GM15510 (cell line): ENCODE results near the gene CCBE1.

ENCODE experiments used
- POLR2A ChIP-seq: IDR thresholded peaks from 3 replicates; pipeline ENCODE4 v1.6.1; 2011; ENCODE audit warnings: borderline replicate concordance; ENCODE audit not compliant: insufficient read length; ENCODE audit errors: extremely low read depth

Gene CCBE1

DNA sequence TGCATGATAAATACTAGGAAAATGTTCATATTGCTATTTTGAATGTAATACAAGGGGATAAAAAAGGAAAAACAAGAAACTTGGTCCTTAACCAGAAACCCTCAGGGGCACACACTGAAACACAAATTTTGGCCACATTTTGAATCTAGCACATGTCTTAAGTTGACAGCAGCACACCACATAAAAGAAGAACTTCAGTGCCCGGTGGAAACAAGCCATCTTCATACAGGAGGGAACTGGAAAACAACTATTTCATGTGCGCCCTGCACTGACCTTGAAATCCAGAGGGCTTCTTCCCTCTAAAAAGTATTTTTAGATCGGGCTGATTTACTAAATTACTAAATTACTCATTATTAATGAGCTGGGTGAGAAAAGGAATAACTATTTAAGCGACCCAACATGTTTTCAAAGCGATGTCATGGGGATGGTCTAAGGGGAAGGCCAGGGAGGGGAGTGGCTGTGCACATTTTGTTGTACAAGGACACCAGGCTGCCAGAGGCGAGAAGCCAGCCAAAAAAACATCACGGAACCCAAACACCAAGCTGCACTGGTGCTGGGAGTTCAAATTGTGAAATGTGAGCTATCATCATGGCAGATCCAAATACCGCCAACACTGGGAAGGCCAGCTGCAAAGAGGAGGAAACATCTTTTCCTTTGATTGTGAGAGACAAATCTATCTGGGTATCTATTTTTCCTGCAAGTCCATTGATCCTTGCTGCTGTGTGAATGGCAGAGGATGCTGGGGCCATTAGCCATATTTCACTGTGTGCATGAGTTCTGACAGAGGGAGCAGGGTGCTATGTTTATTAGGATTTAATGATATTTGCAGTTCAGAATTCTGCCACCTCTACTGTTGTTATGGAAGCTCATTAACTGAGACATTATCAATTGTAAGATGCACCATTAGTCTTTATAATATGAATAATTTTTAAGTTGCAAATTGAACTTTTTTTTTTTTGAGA, 187.5 kb downstream of the CCBE1 start:
- no peak for TF ChIP-seq POLR2A

DNA sequence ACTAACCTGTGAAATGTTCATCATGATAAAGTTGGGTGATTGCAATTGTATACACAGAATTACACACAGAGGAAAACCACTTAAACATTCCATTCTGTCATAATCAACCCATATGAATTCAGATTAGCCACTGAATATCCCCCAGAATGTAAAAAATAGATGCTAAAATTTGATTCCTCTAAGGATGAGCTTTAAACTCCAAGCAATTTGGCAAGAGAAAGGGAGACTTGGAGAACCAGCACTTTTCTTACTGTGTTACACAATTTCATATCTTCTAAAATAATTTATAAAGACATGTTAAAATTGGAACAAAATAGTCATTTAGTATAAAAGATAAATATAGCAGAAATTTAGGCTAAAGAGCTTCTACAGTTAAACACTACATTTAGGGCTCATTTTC, 191.9 kb downstream of the CCBE1 start:
- no peak for TF ChIP-seq POLR2A

DNA sequence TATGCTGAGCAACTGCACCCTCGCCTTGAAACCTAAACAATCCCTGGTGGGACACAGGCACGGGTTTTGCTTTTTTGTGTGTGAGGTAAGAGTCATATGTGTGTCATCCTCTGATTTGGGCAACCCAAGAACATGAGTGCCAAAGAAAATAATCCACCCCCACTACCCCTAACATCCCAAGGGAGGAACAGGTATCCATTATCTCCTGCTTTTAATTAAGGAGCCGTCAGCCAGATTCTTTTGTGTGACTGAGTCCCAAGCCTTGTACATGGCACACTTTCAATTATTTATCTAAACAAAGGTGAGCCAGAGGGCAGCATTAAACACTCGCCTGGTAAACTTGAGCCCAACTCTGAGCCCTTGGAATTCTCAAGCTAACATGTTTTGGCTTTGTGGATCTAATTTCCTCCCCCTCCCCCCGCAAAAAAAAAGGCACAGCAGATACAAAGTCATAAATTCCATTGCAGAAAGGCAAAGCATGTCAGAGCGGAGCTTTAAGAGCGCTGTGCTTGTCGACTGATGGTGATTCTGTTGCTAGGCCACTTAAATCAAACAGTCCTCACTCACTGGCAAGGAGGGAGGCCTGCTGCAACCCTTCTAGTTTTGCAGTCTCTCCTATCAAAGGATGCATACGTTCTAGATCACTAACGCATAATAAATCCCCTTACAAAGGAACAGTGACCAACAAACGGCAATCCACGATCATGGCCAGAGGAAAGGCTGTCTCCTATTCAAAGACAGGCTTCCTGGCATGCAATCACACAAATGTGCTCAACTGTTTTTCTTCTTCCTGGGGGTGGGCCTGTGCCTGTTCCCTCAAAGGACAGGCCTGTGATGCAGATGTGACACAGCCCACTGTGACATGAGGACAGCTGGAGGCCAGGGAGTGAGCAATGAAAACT, 194.7 kb downstream of the CCBE1 start:
- no peak for TF ChIP-seq POLR2A

DNA sequence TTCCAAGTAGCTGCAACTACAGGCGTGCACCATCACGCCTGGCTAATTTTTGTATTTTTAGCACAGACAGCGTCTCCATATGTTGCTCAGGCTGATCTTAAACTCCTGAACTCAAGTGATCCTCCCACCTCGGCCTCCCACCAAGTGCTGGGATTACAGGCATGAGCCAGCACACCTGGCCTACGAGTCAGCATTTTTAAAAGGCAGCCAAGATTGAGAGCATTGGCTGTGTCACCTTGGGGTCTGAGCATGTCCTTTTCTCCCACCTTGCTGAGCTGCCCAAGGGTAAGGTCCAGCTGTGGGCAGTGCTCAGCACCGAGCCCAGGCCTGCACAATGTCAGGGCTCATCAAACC, 195.3 kb downstream of the CCBE1 start:
- no peak for TF ChIP-seq POLR2A

DNA sequence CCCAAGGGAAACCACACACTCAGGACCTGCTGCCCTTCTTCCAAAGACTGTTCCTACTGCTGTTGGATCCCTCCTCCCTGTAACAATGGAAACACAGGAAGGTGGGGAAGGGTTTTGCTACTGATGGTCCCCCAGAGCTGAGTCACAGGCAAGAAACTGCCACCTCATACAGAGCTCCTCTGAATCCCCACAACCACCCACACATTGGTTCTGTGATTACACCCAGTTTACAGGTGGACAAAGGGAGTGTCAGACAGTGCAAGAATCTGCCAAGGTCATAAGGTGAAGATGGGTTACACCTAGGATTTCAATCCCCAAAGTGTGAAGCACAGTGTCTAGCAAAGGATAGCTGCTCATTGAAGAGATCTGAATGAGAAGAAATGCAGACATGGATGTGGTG, 196.5 kb downstream of the CCBE1 start:
- no peak for TF ChIP-seq POLR2A

DNA sequence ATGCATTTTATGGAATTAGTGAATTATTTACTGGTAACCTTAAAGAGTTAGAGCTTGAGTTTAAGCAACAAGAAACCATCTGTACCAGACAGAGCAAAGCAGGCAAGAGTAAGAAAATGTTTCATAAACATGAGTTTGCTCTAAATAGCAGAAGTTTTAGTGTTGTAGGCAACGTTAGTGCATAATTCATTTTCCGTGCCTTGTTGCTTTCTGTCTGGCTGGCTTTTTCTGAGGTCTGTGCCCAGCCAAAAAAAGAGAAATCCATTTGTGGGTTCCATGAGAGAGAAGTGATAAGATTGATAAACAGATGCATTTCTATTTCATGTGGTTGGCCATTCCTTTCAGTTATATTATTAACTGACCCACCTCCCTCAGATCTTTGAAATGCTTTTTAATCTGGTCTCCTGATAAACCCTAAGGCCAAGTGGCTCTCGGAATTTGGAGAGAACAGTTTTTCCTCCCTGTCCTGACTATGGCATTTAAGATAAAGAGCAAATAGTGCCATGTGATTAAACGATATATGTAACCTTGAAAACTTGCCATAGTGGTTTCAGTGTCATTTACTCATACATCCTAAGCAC, 198.6 kb downstream of the CCBE1 start:
- TF ChIP-seq POLR2A: no peak

DNA sequence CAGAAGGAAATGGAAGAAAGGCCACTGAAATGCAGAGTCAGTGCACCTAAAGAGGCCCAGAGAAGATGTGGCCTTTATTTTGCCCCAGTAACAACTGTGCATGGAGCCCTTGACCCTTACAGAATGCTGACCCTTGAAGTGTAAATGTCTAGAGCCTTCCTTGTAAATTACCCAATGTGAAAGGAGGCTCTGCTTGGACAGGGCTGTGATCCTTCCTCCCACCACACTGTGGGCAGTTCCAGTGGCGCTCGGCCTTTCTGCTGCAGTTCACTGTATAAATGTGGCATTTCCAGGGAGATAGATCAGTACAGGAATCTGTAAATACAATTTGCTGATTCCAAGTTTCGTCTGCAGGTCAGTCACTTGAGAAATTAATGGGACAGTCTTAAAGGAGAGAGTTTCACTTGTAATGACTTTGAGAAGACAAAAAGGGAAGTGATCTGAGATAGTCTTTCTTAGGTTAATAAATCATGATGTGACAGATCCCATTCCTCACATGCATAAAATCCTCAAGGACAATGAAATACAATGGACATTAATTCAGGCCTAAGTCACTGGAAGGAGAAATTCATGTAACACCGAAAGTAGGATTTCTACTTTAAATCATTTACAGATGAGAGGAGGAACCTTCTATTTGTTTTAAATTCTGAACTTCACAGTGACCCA, 204.3 kb downstream of the CCBE1 start:
- no peak for TF ChIP-seq POLR2A

DNA sequence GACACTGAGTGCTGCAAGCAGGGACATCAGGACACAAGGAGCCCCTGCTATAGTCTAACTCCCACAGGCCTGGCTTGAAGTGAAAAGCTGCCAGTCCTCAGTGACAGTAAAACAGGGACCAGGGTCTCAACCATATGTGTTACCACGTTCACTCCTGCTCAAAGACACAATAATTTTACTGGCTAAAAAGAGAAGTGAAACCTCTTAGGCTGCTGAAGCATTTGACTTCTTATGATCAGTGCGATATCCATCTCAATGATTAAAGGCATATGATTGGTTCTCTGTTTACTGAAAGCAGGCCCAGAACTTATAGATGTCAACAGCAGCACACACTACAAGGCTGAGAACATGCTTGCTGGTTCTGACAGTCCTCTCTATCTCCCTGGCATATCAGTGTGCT, 208.3 kb downstream of the CCBE1 start:
- no peak for TF ChIP-seq POLR2A

DNA sequence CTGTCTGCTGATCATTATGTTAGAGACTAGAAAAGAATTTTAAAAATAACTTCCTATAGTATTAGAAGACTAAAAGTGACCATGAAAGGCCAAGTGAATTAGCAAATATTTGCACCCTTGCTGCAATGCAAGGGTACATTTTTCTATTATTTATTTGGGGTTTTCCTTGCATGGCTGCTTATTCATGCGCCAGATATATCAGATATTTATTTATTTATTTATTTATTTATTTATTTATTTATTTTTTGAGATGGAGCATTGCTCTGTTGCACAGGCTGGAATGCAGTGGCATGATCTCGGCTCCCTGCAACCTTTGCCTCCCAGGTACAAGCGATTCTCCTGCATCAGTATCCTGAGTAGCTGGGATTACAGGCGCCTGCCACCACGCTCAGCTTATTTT, 211.8 kb downstream of the CCBE1 start:
- TF ChIP-seq POLR2A: no peak

DNA sequence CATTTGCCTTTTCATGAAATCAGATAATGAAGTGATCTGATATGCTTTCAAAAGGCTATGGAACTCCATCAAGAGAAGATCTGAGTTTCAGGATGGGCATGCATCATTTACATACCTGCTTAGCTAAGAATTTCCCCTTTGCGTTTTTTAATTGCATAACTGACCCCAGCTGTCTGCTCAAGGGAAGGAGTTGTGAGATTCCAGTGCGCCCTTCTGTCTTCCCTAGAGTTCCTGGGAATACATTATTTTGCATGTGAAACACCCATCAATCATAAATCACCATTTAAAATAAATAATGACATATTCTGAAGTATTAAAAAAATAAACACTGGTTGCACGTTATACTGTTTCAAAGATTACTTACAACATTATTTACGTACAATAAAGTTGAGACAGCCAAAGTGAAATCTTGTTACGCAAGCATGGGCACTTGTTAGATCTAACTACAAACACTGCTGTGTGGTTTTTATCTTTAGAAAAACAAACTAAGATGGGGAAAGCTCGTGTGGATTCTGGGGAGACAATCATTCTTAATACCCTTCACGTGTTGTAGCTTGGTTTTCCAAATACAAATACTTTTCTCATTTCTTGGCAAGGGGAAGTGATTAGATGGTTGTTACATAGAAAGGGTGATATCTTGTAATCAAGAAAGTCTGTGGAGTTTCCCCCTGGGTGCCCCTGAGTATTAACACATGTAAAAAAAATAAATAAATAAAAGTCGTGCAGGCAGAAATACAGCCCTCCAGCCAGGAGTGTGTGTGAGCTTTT, 212.5 kb downstream of the CCBE1 start:
- no peak for TF ChIP-seq POLR2A

DNA sequence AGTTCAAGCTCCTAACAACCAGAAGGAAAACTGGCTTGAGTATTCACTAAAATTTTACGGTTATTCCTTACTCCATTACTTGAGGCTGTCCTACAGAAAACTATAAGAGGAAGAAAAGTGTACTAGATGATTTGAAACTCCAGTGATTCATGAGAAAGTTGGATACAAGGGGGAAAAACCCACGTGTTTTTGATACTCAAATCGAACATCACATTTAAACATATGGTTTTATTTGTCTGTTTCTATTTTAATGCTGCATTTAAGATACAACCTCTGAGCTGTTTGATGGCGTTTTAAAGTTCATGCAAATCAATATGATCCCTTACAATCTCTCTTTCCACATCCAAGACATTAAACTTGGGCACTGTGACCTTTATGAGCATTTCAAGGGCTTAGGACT, 213.1 kb downstream of the CCBE1 start:
- no peak for TF ChIP-seq POLR2A

DNA sequence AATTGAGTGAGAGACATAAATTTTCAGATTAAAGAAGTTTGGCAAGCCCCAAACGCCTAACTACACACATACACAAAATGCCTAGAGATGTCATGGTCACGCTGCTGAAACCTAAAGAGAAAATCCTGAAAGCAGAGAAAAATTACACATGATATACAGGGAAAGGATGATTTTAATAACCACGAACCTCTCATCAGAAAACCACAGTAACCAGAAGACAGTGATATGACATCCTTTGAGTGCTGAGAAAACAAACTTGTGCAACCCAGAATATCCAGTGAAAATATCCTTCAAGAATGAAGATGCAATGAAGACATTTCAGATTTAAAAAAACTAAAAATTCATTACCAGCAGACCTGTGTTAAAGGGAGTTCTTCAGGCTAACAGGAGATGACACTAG, 215.8 kb downstream of the CCBE1 start:
- TF ChIP-seq POLR2A: no peak

DNA sequence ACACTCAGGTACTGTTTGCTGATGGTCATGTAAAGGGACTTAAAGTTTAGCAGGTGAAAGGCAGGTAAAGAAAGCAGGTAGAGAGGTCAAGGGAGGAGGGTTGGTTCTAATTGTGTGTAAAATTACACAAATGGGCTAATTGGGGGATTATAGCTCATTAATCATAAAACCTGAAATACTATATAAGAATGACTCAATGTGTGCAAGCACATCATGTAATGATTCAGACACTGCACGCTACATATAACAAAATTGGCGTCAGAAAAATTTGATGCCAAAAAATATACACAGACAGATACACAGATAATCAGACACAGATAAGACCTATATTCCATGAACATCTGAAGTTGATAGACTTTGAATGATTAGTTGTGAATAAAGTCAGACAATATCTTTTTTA, 217.4 kb downstream of the CCBE1 start:
- TF ChIP-seq POLR2A: no peak

DNA sequence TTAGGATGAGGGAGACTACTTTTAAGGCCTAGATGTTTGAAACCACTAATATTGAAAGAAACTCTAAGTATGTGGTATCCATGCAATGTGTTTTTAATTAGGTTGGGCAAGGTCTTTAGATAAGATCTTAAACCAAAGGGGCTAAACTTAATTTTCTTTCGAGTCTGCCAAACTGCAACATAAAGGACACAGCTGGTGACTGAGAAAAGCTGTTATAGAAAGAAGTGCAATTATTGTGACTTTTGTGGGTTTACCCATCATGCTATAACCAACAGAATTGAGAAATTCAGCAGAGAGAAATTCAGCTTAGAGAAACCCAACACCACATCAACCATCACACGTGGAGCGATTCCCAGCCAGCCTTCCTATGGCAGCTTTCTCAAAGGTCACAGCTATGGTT, 218.6 kb downstream of the CCBE1 start:
- TF ChIP-seq POLR2A: no peak
